PFSK-1 (cell line): ENCODE results near the gene LGR5.

Experiments used
- POLR2AphosphoS5 ChIP-seq: IDR thresholded peaks from 2 replicates; pipeline ENCODE4 v1.6.1; 2012; ENCODE audit warnings: low read depth, mild to moderate bottlenecking, control low read depth, low read length, moderate library complexity
- SIN3A ChIP-seq: IDR thresholded peaks from 2 replicates; pipeline ENCODE4 v1.6.1; 2012; ENCODE audit warnings: mild to moderate bottlenecking, low read length, moderate library complexity, borderline replicate concordance; ENCODE audit not compliant: insufficient read depth

DNA sequence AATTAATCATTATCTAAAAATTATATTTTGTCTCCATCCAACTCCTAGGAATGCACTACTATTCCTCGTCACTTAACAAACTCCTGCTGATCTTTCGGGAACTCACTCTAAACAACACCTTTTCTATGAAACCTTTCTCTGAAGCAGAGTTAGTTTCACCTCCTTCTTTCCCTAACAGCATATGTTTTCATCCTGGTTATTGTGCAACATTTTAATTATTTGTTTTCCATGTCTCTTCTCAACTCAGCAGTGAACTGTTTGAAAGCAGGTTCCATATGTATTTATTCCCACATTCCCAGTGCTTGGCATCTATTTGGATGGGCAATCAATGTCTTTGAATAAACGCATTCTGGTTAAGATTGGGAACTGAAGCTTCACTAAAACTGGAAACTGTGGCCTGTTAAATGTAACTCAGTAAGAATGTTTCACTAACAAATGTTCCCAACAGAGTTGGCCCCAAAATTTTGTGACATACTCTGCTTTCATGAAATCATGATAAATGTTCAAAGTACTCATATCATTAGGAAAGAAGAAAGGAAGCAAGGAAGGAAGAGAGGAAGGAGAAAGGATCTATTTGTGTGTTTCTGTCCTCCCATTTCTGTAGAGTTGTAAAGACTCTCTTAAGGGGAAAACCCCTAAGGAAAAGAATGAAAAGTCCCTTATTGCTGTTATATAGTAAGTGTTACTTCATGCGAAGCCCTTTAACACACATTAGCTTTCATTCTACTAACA is 13.9 kb upstream of the LGR5 start:
- no peak for TF ChIP-seq SIN3A
- no peak for TF ChIP-seq POLR2AphosphoS5
